ENCODE measurements around the gene CACNA2D2. TPM values are rescaled to one million over a fixed set of nuclear protein-coding genes. Genes with fewer than 3 reads are reported as not detected.
A peak's percentile ranks its signal among the peaks of the same experiment; 100 is the strongest.

The CACNA2D2 gene
- 0.34 and 0.53 TPM in 2 replicates for total RNA-seq

GRCh38 chr3:50503504-50504342 lies at the start of gene CACNA2D2:
TSS of gene CACNA2D2 (minus strand) at chr3:50503634. CDS start at chr3:50503423, 211 bp downstream.
- Mint-ChIP-seq H3K4me3 (peak within 1 kb of the TSS; percentile 69), H3K27me3 (peaks cover 29% of the 10 kb centered on the region), H3K27ac (no peak within 1 kb of the TSS), H3K36me3 (ENCODE audit: low read depth) (no peaks in the 10 kb centered on the region), H3K4me1 (peaks cover 10% of the 10 kb centered on the region), H3K9me3 (no peaks in the 10 kb centered on the region)
- peak; percentile 57 for DNase-seq
- ChIA-PET POLR2A (interaction anchor here (0.8 to 1.2 kb wide), 2 partner anchors 66 to 882 kb away, joined by 4 to 8 read pairs; partner anchors contain the start of genes HEMK1 and MANF), CTCF (no interaction called here)
- intact Hi-C loops (cut with micrococcal nuclease): loop anchor here (1.0 to 5.0 kb wide), 2 partner anchors 12 to 109 kb away; partner anchors contain the start of gene CISH
- peak; percentile 87 for ATAC-seq (ENCODE audit: low read depth)
- TF ChIP-seq CTCF (IDR thresholded peaks at IDR 0.05): no peak

DNA sequence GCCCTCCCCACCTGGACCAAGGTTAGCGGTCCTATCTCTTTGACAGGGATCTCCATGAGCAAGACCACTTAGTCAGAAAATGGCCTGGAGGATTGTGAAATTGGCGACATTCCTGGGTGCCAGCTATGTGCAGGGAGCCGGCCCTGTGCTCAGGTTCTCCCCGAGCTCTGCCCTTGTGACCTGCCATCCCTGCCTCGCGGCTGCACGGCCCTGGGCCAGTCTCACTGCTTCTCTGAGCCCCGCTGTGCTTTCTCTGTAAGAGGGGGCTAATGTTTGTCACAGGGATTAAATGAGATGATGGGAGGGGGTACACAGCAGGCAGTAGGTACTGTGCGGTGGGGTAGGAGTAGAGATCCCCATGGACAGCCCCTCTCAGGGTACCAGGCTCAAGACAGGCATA lies 49.2 kb upstream of the CACNA2D2 start:
- ChIA-PET CTCF (interaction anchor here (0.7 to 1.2 kb wide), 2 partner anchors 15 to 61 kb away, joined by 3 read pairs; partner anchors contain the start of gene C3orf18), POLR2A (no interaction called here)
- Mint-ChIP-seq H3K36me3 (ENCODE audit: low read depth) (no peaks in the 10 kb centered on the region), H3K9me3 (no peaks in the 10 kb centered on the region), H3K4me1 (no peaks in the 10 kb centered on the region), H3K27ac (no peak overlapping the region), H3K27me3 (peaks cover 1% of the 10 kb centered on the region), H3K4me3 (no peak overlapping the region)
- intact Hi-C loops (cut with micrococcal nuclease): no loop called here
- no peak for DNase-seq
- no peak for ATAC-seq (ENCODE audit: low read depth)
- TF ChIP-seq CTCF (IDR thresholded peaks at IDR 0.05): no peak

DNA sequence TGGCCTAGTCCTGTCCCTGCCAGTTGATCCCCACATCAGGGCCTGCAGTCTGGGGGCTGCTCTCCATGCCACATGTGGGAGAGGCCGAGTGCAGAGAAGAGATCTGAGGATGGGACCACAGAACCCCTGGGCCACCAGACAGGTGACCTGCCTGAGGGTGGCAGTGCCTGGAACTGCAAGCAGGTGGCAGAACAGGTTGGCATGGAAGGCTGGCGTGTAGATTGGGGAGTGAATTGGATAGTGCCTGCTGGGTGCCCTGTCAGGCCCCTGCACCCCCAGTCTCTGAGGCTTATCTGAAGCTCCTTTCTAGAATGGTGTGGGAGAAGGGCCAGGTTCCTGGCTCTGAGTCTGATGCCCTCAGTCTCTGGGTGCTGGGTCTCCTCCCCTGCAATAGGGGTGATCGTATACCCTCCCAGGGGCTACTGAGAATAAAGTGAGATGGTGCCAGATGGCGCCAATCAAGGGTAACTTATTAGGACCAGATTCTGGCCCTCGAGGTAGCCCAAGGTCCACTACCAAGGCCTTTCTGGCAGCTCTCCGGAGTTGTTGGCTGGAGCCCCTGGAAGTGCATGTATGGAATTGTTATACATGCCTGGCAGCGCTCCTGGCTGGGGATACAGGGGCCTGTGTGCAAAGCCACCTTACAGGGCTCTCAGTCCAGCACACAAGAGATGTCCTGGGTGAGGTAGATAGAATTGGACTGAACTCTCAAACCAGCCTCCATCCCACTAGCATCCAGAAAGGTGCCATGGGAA lies 48.4 kb upstream of the CACNA2D2 start:
- ChIA-PET CTCF (interaction anchor here (0.7 to 1.6 kb wide), 4 partner anchors 9 to 62 kb away, joined by 3 to 7 read pairs (median 3); partner anchors contain the start of gene C3orf18), POLR2A (no interaction called here)
- DNase-seq (no peak), ATAC-seq (ENCODE audit: low read depth) (no peak)
- peaks cover 1% of the 10 kb centered on the region for H3K27me3 Mint-ChIP-seq
- H3K9me3 Mint-ChIP-seq: no peaks in the 10 kb centered on the region
- intact Hi-C loops (cut with micrococcal nuclease): no loop called here
- H3K36me3 Mint-ChIP-seq (ENCODE audit: low read depth): no peaks in the 10 kb centered on the region
- H3K4me3 Mint-ChIP-seq: no peak overlapping the region
- no peak for TF ChIP-seq CTCF (IDR thresholded peaks at IDR 0.05)
- no peaks in the 10 kb centered on the region for H3K4me1 Mint-ChIP-seq
- no peak overlapping the region for H3K27ac Mint-ChIP-seq

DNA sequence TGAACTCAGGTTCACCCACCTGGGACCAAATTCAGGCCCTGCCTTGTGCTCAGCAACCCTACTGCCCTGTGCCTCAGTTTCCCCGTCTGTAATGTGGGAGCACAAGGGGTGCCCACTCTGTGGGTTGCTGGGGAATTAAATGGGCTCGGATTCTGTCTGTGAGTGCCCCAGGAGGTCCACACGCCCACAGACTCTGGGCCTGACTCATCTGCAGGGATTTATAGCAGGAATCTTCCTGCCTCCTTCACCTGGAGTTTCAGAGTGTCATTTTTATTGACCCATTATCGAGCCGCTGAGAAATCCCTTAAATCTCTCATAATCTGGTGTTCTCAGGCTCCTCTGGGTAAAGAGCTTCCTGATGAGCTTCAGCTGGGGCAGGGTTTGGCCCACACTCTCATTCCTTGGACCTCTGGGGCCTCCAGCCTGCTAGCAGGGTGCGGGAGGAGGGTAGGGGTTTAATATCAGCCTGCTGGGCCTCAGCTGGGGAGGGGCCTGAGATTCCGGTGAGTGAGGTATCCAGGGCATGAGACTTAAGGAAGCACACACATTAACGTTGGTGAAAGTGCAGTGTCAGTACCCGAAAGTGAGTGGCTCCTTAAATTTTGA lies 47.7 kb upstream of the CACNA2D2 start:
- no peak overlapping the region for H3K27ac Mint-ChIP-seq
- ChIA-PET CTCF (interaction anchor here (0.7 to 1.6 kb wide), 4 partner anchors 9 to 60 kb away, joined by 3 to 7 read pairs (median 3); no protein-coding TSS in a partner anchor), POLR2A (no interaction called here)
- H3K36me3 Mint-ChIP-seq (ENCODE audit: low read depth): no peaks in the 10 kb centered on the region
- ATAC-seq (ENCODE audit: low read depth) (no peak), DNase-seq (no peak)
- no peak for TF ChIP-seq CTCF (IDR thresholded peaks at IDR 0.05)
- H3K4me3 Mint-ChIP-seq: no peak overlapping the region
- peaks cover 1% of the 10 kb centered on the region for H3K27me3 Mint-ChIP-seq
- H3K4me1 Mint-ChIP-seq: no peaks in the 10 kb centered on the region
- intact Hi-C loops (cut with micrococcal nuclease): no loop called here
- no peaks in the 10 kb centered on the region for H3K9me3 Mint-ChIP-seq

Measured in activated B cell treated with CpG ODN at 0.5 μM for 24 hours (primary cell).